GM18499 (cell line): ENCODE measurements around the gene KCNAB1.
A peak's percentile ranks its signal among the peaks of the same experiment; 100 is the strongest.
"Not testable (repeated sequence)": the region's sequence is repeated elsewhere in the genome, so short reads cannot be mapped to it uniquely, and the experiment has no call there.

Source experiments
- ATAC-seq: cut with Tn5 transposase; IDR thresholded peaks from one replicate; pipeline ENCODE4 v1.9.1; 2021; ENCODE audit warnings: moderate number of reproducible peaks; ENCODE audit not compliant: insufficient read depth, unreplicated experiment

The KCNAB1 gene

DNA sequence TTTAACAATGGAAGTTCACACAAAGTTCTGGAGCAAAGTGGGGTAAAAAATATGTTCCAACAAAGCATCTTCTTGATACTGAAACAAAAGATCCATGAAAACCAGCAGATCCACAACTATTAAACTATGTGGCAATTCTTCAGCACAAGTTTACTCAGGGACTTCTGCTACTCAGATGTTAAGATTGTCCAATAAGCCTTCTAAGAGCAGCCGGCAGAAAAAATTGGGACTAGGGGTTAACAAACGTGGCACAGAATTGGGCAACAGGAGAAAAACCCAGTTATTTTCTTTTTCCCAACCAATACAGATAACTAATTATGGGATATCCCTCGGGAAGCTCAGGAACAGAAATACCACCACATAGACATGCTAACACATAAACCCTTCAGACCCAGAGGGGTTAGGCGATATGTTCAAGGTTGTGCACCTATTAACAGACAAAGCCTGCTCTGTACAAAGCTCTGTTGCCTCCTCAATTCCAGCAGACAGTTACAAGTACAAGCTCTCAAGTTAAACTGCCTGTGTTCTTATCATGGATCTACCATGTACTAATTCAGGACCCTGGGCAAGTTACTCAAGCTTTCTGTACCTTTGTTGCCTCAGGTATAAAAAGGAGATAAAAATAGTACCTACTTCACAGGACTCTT, 427.8 kb downstream of the KCNAB1 start:
- ATAC-seq: no peak

DNA sequence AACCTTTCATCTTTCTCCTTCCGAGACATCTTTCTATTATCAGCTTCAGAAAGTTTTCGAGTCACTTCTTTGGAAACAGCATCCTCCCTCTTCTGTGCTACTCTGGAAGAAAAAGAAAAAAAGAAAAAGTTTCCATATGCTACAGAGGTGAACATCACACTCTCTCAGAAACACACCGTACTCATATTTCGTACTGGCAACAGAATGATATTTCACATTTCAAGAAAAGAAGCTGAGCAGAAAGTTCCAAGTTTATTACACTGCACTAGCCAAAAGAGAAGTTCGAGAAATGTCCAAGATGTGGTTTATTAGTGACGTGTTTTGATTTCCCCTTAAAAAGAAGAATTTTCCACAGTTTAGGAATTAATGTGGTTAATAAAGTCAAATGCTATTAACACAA, 428.5 kb downstream of the KCNAB1 start:
- no peak for ATAC-seq

DNA sequence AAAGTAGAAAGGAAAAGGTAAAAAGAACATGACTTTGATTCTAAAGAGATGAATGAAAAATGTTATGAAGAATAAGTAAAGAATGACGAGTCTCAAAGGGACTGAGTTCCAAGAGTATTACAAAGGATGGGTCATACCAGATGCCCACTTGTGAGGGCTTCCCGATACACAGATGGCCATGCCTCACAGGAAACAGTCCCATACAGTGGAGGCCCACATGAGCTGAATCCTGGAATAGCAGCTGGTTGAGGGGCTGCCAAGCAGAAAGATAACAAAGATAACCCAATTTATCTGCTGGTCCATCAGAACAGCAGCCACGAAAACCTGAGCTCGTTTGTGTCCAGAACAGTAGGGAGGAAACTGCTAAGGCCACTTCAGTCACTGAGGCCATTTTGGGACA, 430.9 kb downstream of the KCNAB1 start:
- no peak for ATAC-seq

GRCh38 chr3:156551746-156552145, 431.4 kb downstream of the KCNAB1 start:
- ATAC-seq: no peak

DNA sequence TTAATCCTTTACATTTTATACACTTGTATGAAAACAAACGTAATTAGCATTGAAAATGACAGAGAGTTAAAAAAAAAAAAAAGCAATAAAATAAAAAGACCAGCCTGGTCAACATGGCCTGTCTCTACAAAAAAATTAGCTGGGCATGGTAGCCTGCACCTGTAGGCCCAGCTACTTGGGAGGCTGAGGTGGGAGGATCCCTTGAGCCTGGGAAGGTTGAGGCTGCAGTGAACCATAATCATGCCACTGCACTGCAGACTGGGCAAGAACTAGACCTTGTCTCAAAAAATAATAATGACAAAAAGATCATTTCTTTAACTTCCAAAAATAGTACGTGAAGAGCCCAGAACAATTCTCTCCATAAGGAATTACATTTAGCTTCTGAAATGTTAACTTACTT, 432.6 kb downstream of the KCNAB1 start:
- ATAC-seq: no peak

DNA sequence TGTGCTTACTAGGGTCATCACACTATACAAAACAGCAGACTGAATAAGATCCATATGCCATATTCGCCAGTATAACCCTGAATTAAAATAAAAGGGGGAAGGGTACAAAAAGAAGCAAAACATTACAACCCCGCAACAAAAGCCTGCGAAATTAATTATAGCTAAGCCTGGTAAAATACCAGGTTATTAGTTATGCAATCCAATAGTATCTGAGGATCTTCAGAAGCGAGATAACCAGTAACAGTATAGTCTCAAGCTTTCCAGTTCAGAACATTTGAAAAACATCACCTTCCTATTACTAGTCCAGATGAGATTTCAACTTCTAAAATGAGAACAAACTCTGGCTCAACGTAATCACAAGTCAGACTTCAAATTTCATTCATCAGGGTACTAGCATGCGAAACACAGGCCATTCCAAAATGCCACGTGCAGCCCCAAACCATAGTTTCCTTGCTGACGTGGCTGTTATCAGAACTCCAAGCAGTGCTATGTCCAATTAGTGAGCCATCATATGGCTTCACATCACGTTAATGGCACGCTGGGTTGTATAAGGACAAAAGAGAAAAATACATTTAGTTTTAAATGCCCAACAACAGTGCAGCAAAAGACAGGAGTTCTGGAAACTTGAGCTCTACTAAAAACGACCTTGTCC, 433.5 kb downstream of the KCNAB1 start:
- no peak for ATAC-seq

DNA sequence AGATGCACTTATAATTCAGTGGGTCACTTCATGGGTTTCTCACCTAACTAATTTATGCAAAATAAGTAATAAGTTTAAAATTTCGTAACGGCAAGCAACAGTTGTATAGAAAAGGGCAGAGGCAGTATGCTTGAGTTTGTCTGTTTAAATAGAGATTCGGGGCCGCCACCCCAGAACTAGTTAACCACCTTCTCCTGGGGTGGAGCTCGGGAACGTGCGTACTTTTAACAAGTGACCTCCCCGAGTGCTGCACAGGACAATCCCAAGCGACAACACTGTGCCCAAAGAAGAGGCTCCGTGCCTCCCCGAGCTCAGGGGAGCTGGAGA, 434.1 kb downstream of the KCNAB1 start:
- ATAC-seq: peak; percentile 1

- ATAC-seq: peak; percentile 91
These were observed 434.7 kb downstream of the KCNAB1 start, which contains the start of gene SSR3 for GRCh38 chr3:156554842-156555687. TSS of gene SSR3 (minus strand) at chr3:156555117. CDS start at chr3:156555089, 28 bp downstream.

DNA sequence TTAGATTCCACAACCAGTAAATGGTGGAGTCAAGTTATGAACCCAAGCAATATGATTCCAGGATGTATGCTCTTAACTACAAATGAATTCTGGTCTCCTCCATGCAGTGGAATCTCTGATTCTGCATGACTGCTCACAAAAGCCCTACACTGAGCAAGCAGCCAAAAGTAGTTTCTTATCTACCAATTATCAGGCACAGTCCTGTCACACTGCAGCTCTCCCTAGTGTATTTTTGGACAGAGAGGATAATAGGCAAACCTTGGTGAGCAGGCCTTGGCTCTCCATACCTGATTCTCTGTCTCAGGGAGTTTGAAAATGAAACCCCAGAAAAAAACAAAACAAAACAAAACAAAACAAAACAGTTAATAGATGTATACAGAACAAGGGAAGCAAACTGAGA, 438.0 kb downstream of the KCNAB1 start:
- ATAC-seq: no peak

DNA sequence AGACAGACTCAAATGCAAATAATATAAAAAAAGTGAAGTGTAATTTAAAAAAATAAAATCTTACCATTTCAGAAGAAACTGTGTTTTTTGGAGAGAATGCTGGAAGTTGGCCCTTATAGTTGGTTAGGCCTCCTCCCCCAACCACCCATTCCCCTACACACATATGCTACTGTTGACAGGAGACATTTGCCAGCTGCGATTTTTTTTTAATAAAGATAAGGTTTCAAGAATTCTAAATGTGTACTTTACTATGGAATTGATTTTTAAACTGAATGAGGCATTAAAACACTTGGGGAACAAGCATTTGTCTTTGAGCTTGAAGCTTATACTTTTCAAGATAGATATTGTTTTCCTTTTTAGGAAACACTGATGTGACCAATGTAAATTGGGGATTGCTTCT, 438.9 kb downstream of the KCNAB1 start:
- no peak for ATAC-seq

DNA sequence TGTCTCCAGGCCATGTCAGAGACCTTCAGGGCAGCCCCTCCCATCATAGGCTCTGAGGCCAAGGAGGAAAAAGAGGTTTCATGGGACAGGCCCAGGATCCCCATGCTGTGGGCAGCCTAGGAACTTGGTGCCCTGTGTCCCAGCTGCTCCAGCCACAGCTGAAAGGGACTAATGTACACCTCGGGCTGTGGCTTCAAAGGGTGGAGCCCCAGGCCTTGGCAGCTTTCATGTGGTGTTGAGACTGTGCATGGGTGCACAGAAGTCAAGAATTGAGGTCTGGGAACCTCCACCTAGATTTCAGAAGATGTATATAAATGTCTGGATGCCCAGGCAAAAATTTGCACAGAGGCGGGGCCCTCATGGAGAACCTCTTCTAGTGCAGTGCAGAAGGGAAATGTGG, 441.2 kb downstream of the KCNAB1 start:
- ATAC-seq: no peak

- ATAC-seq: not testable (repeated sequence)
These were observed 442.1 kb downstream of the KCNAB1 start for GRCh38 chr3:156562486-156562885.

DNA sequence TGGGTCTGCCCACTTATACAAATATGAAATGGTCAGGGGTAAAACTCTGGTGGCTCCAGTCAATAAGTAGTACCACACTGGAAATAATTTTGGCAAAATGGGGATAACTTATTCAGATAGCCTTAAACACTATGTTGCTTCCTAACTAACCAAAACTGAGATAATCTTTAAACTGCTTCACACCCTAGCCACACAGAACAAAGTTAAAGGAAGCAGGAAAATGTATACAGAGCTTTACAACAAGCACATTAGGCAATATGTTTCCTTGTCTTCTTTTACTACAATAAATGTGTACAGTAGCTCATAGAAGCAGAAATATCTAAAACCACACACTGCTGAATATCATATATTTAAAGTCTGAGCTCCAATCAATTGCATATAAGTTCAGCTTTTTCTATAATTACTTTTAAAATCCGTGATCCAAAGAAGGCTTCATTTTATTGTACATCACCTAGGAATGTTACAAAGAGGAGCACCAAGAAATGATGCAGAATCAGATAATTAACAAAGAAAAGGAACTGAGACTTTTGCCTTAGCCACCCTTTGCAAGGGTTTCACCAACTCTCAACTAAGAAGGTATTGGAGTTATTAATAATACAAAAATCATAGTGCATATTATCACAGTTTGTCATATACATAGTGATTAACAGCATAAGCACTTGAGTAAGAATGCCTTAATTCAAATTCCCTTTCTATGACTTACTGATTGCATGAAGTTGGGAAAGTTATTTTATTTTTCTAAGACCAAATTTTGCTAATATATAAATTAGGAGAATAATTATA, 443.7 kb downstream of the KCNAB1 start:
- no peak for ATAC-seq

DNA sequence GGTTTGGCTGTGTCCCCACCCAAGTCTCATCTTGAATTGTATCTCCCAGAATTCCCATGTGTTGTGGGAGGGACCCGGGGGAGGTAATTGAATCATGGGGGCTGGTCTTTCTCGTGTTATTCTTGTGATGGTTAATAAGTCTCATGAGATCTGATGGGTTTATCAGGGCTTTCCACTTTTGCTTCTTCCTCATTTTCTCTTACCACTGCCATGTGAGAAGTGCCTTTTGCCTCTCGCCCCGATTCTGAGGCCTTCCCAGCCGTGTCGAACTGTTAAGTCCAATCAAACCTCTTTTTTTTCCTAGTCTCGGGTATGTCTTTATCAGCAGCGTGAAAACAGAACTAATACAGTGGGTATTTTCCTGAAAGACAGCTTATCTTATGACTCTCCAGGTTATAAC, 448.6 kb downstream of the KCNAB1 start:
- ATAC-seq: not testable (repeated sequence)

- ATAC-seq: not testable (repeated sequence)
These were observed 449.5 kb downstream of the KCNAB1 start for GRCh38 chr3:156569881-156570280.

- no peak for ATAC-seq
These were observed 455.3 kb downstream of the KCNAB1 start for GRCh38 chr3:156575641-156576040.

- ATAC-seq: no peak
These were observed 455.7 kb downstream of the KCNAB1 start for GRCh38 chr3:156576051-156576450.

DNA sequence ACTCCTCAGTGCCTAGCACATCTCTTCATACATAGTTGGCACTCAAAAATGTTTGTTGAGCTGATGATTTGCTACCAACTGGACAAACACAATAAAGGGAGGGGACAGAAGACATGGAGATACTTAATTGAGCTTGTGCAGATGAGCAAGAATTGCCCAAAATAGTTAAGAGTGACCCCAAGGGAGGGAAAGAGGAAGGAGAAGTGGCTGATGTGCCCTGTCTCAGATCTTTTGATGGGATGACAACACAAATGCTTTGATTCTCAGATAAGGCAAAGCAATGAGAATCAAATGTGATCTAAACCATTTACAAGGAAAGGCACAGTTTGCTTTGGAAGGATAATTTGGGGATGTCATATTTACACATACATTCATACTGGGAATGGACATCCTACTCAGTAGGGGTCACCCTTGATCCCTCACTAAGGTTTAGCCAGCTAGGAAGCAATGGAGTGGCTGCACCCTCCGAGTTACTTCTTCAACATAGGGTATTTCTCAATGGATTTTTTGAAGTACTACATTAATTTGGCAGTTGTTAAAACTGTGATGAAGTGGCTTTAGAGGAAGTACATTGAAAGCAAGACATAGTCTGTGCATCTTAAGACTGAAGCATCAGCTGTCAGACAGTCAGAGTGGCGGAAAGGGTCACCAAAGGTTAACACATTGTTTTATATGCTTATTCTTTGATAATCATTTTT, 456.4 kb downstream of the KCNAB1 start:
- ATAC-seq: no peak

DNA sequence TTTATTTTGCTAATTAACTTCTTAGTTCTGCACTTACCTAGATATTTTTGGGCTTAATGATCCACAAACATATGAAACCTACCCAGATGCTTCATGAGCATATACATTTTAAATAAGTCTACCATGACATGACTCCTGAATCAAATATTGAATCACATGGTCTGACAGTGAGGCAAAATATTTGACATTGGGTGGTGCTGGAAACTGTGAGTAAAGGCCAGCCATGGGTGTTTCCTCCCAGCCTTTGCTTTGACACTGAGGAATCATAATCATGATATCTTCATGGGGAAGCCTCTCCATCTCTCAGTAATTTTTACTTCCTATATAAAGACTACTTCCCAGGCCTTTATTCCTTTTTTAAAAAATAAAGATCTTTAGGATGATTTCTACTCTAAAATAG, 457.4 kb downstream of the KCNAB1 start:
- ATAC-seq: no peak

- no peak for ATAC-seq
These were observed 459.1 kb downstream of the KCNAB1 start for GRCh38 chr3:156579427-156579851.
